NB4 (cell line): Measurements from ENCODE around the gene NOCT.
"Not testable (repeated sequence)": the region's sequence is repeated elsewhere in the genome, so short reads cannot be mapped to it uniquely, and the experiment has no call there.

Experiments used
- DNase-seq: peaks from one replicate; pipeline ENCODE4 v3.0.0; 2010; ENCODE audit warnings: low read depth
- H3K4me3 ChIP-seq: one replicate; pipeline ENCODE4 v1.5.1; 2011; ENCODE audit warnings: mild to moderate bottlenecking, low read depth, low read length, moderate library complexity
- MYC ChIP-seq: IDR thresholded peaks from 2 replicates; pipeline ENCODE4 v1.6.1; 2011; ENCODE audit warnings: low read depth, low read length
- POLR2A ChIP-seq: IDR thresholded peaks from 2 replicates; pipeline ENCODE4 v1.6.1; 2011; ENCODE audit warnings: mild to moderate bottlenecking; ENCODE audit not compliant: insufficient read length; ENCODE audit errors: extremely low read depth
- TF ChIP-seq, protein P1 (sequence below): IDR thresholded peaks from one replicate; pipeline ENCODE4 v1.5.1; 2012; ENCODE audit warnings: low read depth, low read length
- TF ChIP-seq, protein P2 (sequence below): IDR thresholded peaks from 2 replicates; pipeline ENCODE4 v1.6.1; 2011; ENCODE audit warnings: low read depth, low read length

NOCT gene

DNA sequence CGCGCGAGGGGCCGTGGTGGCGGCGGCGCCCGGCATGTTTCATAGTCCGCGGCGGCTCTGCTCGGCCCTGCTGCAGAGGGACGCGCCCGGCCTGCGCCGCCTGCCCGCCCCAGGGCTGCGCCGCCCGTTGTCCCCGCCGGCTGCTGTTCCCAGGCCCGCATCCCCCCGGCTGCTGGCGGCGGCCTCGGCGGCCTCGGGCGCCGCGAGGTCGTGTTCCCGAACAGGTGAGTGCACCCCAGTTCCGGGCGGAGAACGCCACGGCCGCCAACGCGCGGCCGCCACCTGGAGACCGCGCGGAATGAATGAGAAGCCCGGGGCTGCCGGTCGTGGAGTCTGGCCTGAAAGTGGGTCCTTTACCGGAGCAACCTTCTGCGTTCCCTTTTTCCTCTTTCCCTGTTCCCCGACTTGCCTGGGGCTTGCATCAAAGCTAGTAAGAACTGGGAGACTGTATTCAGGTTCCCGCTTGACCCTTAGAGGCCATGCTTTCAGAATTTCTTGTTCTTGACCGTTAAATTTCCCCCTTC is 429 bp downstream of the NOCT start:
- H3K4me3 ChIP-seq = peak overlapping the region; percentile 93
- TF ChIP-seq MYC (no peak), POLR2A (no peak)
- TF ChIP-seq, protein P1, sequence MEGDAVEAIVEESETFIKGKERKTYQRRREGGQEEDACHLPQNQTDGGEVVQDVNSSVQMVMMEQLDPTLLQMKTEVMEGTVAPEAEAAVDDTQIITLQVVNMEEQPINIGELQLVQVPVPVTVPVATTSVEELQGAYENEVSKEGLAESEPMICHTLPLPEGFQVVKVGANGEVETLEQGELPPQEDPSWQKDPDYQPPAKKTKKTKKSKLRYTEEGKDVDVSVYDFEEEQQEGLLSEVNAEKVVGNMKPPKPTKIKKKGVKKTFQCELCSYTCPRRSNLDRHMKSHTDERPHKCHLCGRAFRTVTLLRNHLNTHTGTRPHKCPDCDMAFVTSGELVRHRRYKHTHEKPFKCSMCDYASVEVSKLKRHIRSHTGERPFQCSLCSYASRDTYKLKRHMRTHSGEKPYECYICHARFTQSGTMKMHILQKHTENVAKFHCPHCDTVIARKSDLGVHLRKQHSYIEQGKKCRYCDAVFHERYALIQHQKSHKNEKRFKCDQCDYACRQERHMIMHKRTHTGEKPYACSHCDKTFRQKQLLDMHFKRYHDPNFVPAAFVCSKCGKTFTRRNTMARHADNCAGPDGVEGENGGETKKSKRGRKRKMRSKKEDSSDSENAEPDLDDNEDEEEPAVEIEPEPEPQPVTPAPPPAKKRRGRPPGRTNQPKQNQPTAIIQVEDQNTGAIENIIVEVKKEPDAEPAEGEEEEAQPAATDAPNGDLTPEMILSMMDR = no peak
- TF ChIP-seq, protein P2, sequence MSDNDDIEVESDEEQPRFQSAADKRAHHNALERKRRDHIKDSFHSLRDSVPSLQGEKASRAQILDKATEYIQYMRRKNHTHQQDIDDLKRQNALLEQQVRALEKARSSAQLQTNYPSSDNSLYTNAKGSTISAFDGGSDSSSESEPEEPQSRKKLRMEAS = no peak
- DNase-seq = peak; percentile 60

DNA sequence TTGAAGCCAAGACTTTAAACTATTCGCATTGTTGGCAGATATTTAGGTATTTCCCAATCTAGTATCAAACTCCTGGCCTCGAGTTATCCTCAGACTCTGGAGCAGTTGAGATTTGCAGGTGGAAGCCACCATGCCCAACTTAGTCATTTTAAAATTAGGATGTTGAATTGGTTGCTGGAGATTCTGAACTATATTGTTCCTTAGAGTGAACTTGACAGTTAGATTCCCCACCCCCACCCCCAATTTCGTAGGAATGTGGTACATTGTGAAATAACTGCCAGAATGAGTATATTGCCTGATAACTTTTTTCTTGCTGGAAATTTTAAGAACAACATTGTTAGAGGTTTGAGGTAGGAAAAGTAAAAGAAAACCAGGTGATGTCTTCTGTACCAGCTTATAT is 2.3 kb downstream of the NOCT start:
- DNase-seq = peak; percentile 68
- TF ChIP-seq, protein P1 = no peak
- no peak for TF ChIP-seq MYC
- no peak for TF ChIP-seq POLR2A
- TF ChIP-seq, protein P2 = no peak
- peak overlapping the region; percentile 93 for H3K4me3 ChIP-seq

DNA sequence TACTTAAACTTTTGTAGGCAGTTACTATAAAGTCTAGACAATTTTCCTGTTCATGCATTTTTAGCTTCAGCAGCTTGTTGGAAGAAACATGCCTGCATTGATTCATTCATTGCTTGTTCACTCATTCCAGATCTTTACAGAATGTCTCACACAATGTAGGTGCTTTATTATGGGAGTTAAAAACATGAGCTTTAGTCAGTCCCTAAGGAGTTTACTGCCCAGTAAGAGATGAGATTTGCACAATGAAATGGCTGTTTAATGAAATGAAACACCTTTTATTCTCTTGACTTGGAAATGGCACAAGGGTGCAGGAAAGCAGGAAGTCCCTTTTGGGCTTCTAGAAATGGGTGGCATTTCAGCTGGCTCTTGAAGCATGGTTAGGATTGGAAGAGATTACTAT is 2.9 kb downstream of the NOCT start:
- peak overlapping the region; percentile 93 for H3K4me3 ChIP-seq
- TF ChIP-seq, protein P2 = no peak
- TF ChIP-seq, protein P1 = no peak
- no peak for TF ChIP-seq MYC
- TF ChIP-seq POLR2A = no peak
- DNase-seq = peak; percentile 25

DNA sequence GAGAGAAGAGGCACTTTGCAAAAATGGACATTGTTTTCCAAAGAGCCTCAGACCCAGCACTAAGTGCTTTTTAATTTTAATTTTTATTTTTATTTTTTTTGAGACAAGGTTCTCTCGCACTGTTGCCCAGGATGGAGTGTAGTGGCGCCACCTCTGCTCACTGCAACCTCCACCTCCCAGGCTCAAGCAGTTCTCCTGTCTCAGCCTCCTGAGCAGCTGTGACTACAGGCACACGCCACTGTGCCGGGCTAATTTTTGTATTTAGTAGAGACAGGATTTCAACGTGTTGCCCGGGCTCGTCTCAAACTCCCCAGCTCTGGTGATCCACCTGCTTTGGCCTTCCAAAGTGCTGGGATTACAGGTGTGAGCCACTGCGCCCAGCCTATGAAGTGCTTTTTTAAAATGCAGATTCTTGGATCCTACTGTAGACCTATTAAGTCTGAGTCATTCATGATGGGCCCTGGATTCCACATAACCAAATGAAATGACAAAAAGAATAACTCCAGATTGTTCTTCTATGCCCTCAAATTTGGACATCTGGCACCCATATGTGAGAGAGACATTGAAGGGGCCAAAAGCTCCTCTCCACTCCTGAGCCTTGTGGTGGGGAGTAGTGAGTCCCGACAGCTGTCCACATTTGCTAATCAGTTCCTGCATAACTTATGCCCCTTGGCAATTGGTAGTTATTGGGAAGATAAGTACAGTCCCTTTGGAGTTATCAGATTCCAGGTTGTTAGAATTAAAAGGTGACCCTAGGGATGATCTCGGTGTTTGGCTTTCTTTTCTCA is 3.6 kb downstream of the NOCT start:
- DNase-seq = no peak
- H3K4me3 ChIP-seq = peak overlapping the region; percentile 93
- TF ChIP-seq POLR2A = no peak
- no peak for TF ChIP-seq MYC
- TF ChIP-seq, protein P1 = no peak
- TF ChIP-seq, protein P2 = no peak

DNA sequence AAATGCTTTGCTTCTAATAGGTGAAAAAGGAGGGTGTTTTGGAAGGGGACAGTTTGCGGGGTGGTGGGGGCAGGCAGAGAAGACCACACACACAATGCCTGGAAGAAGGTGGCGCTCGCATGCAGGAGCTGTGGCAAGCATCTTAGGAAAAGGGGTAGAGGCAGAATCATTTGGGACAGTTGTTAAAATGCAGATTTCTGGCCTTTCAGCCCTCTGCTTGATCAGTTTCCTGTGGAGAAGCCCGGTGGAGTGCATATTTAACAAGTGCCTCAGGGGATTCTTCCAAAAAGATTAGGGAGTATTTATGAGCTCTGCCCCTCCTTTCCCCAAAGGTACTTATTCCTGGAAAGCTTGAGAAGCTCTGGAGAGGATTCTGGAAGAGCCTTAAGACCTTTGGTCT is 4.8 kb downstream of the NOCT start:
- TF ChIP-seq, protein P2 = no peak
- TF ChIP-seq, protein P1 = no peak
- no peak for TF ChIP-seq MYC
- TF ChIP-seq POLR2A = no peak
- DNase-seq = no peak
- peak overlapping the region; percentile 37 for H3K4me3 ChIP-seq

DNA sequence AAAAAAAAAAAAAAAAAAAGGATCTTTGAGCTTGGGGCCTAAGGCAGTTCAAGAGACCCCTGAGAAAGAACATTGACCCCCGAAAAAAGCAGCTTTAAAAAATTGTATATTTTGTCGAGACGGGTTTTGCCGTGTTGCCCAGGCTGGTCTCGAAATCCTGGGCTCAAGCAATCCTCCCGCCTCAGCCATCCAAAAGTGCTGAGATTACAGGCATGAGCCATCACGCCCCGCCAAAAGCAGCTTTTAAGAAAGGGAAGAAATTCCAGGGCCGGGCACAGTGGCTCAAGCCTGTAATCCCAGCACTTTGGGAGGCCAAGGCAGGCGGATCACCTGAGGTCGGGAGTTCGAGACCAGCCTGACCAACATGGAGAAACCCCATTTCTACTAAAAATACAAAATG is 5.5 kb downstream of the NOCT start:
- not testable (repeated sequence) for H3K4me3 ChIP-seq, DNase-seq
